HG03135 (cell line): ENCODE results near the gene ARFGAP2.
"Not testable (repeated sequence)": the region's sequence is repeated elsewhere in the genome, so short reads cannot be mapped to it uniquely, and the experiment has no call there.

ENCODE experiments used
- ATAC-seq: cut with Tn5 transposase; IDR thresholded peaks from one replicate; pipeline ENCODE4 v1.9.1; 2021; ENCODE audit warnings: mild to moderate bottlenecking, moderate library complexity; ENCODE audit not compliant: unreplicated experiment

The ARFGAP2 gene

GRCh38 chr11:47149782-47150181, 26.9 kb downstream of the ARFGAP2 start:
- no peak for ATAC-seq

- no peak for ATAC-seq
Measured at GRCh38 chr11:47148903-47149531, 27.7 kb downstream of the ARFGAP2 start.

- ATAC-seq: no peak
Measured at GRCh38 chr11:47148270-47148669, 28.4 kb downstream of the ARFGAP2 start.

- no peak for ATAC-seq
Measured at GRCh38 chr11:47147681-47148080, 29.0 kb downstream of the ARFGAP2 start.

GRCh38 chr11:47147250-47147649, 29.4 kb downstream of the ARFGAP2 start:
- no peak for ATAC-seq

- no peak for ATAC-seq
Measured at GRCh38 chr11:47144541-47144940, 32.1 kb downstream of the ARFGAP2 start.

- ATAC-seq: no peak
Measured at GRCh38 chr11:47143322-47143721, 33.4 kb downstream of the ARFGAP2 start.

GRCh38 chr11:47139878-47140277, 36.8 kb downstream of the ARFGAP2 start:
- no peak for ATAC-seq

GRCh38 chr11:47137476-47137875, 39.2 kb downstream of the ARFGAP2 start:
- no peak for ATAC-seq

GRCh38 chr11:47136921-47137320, 39.8 kb downstream of the ARFGAP2 start:
- no peak for ATAC-seq

GRCh38 chr11:47136327-47136726, 40.4 kb downstream of the ARFGAP2 start:
- ATAC-seq: no peak

- no peak for ATAC-seq
Measured at GRCh38 chr11:47132981-47133380, 43.7 kb downstream of the ARFGAP2 start.

- no peak for ATAC-seq
Measured at GRCh38 chr11:47132490-47132889, 44.2 kb downstream of the ARFGAP2 start.

GRCh38 chr11:47131136-47131535, 45.5 kb downstream of the ARFGAP2 start:
- ATAC-seq: no peak

GRCh38 chr11:47130543-47130942, 46.1 kb downstream of the ARFGAP2 start:
- ATAC-seq: no peak

GRCh38 chr11:47127213-47127612, 49.5 kb downstream of the ARFGAP2 start:
- no peak for ATAC-seq

- ATAC-seq: no peak
Measured at GRCh38 chr11:47125083-47125482, 51.6 kb downstream of the ARFGAP2 start.

- ATAC-seq: no peak
Measured at GRCh38 chr11:47124675-47125074, 52.0 kb downstream of the ARFGAP2 start.

GRCh38 chr11:47123094-47123493, 53.6 kb downstream of the ARFGAP2 start:
- ATAC-seq: no peak

GRCh38 chr11:47121731-47122130, 54.9 kb downstream of the ARFGAP2 start:
- ATAC-seq: no peak

GRCh38 chr11:47121056-47121455, 55.6 kb downstream of the ARFGAP2 start:
- no peak for ATAC-seq

- ATAC-seq: not testable (repeated sequence)
Measured at GRCh38 chr11:47118958-47119688, 57.6 kb downstream of the ARFGAP2 start.
